GM18861 (cell line): ENCODE measurements around the gene RABGGTA.
"Not testable (repeated sequence)": the region's sequence is repeated elsewhere in the genome, so short reads cannot be mapped to it uniquely, and the experiment has no call there.

Experiments
- ATAC-seq: cut with Tn5 transposase; IDR thresholded peaks from one replicate; pipeline ENCODE4 v1.9.1; 2021; ENCODE audit not compliant: unreplicated experiment

RABGGTA gene

GRCh38 chr14:24219521-24219920 is 51.9 kb downstream of the RABGGTA start:
- no peak for ATAC-seq

DNA sequence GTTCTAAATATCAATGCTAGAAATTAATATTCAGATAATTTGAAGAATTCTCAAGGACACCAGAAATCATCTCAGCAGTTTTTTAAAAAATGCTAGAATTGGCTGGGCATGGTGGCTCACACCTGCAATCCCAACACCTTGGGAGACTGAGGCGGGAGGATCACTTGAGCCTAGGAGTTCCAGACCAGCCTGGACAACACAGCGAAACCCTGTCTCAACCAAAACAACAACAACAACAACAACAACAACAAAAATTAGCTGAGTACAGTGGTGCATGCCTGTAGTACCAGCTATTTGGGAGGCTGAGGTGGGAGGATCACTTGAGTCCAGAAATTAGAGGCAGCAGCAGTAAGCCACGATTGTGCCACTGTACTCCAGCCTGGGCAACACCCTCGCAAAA is 52.3 kb downstream of the RABGGTA start:
- ATAC-seq = no peak

DNA sequence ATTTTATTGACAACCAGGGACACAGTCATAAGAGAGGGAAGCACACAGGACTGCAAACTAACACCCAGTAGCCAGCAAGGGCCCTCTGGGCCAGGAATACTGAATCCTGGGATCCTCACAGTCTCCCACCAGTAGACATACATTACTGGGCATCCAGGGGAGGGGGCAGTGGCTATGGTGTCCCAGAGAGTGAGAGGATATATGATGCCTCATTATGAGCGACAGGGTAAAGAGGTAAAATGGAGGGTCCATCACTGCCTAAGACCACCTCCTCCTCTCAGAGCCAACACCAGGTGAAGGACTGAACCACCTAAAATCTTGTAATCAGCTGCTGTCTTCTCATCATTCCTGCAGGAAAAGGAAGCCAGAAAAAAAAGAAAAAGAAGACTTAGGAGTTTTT is 54.5 kb downstream of the RABGGTA start:
- ATAC-seq = not testable (repeated sequence)

- no peak for ATAC-seq
These were observed 55.1 kb downstream of the RABGGTA start for GRCh38 chr14:24216345-24216699.
